ENCODE results near the gene DNPEP. TPM values are rescaled to one million over a fixed set of nuclear protein-coding genes. Genes with fewer than 3 reads are reported as not detected.
"Not testable (repeated sequence)": the region's sequence is repeated elsewhere in the genome, so short reads cannot be mapped to it uniquely, and the experiment has no call there.

Gene DNPEP
- total and polyA plus RNA-seq, 2 donors = 36.9 to 96.8 TPM

GRCh38 chr2:219401606-219402005 is 13.9 kb upstream of the DNPEP start:
- H3K36me3 ChIP-seq (ENCODE audit: insufficient read depth) = no peaks in the 10 kb centered on the region
- H3K4me3 ChIP-seq (ENCODE audit: low read depth, low read length) = no peak overlapping the region
- 91% methylated on average over 8 of the region's 8 CpGs for WGBS
- no peaks in the 10 kb centered on the region for H3K4me1 ChIP-seq (ENCODE audit: insufficient read depth)
- no peak for DNase-seq (ENCODE audit: extremely low spot score)
- H3K27ac ChIP-seq (ENCODE audit: low read depth) = no peak overlapping the region

- 68% methylated on average over 6 of the region's 6 CpGs for WGBS
Observed at GRCh38 chr2:219400562-219400961, 12.8 kb upstream of the DNPEP start.

GRCh38 chr2:219399716-219400478 is 12.2 kb upstream of the DNPEP start:
- no peak overlapping the region for H3K27ac ChIP-seq (ENCODE audit: low read depth)
- no peak overlapping the region for H3K4me3 ChIP-seq (ENCODE audit: low read depth, low read length)
- WGBS = 63% methylated on average over 14 of the region's 14 CpGs
- H3K4me1 ChIP-seq (ENCODE audit: insufficient read depth) = no peaks in the 10 kb centered on the region
- no peaks in the 10 kb centered on the region for H3K36me3 ChIP-seq (ENCODE audit: insufficient read depth)
- DNase-seq (ENCODE audit: extremely low spot score) = no peak

More at GRCh38 chr2:219400562-219400961, 12.8 kb upstream of the DNPEP start:
- Histone ChIP-seq H3K4me1 (ENCODE audit: insufficient read depth) (no peaks in the 10 kb centered on the region), H3K4me3 (ENCODE audit: low read depth, low read length) (no peak overlapping the region), H3K36me3 (ENCODE audit: insufficient read depth) (no peaks in the 10 kb centered on the region), H3K27ac (ENCODE audit: low read depth) (no peak overlapping the region)
- no peak for DNase-seq (ENCODE audit: extremely low spot score)

- H3K36me3 ChIP-seq (ENCODE audit: insufficient read depth) = no peaks in the 10 kb centered on the region
- DNase-seq (ENCODE audit: extremely low spot score) = no peak
- no peak overlapping the region for H3K27ac ChIP-seq (ENCODE audit: low read depth)
- no peak overlapping the region for H3K4me3 ChIP-seq (ENCODE audit: low read depth, low read length)
- no peaks in the 10 kb centered on the region for H3K4me1 ChIP-seq (ENCODE audit: insufficient read depth)
- WGBS = 23% methylated on average over 5 of the region's 5 CpGs
Observed at GRCh38 chr2:219398721-219399363, 11.1 kb upstream of the DNPEP start.

- Histone ChIP-seq H3K36me3 (ENCODE audit: insufficient read depth) (no peaks in the 10 kb centered on the region), H3K27ac (ENCODE audit: low read depth) (no peak overlapping the region), H3K4me1 (ENCODE audit: insufficient read depth) (no peaks in the 10 kb centered on the region), H3K4me3 (ENCODE audit: low read depth, low read length) (no peak overlapping the region)
- 51% methylated on average over 6 of the region's 6 CpGs for WGBS
- no peak for DNase-seq (ENCODE audit: extremely low spot score)
Observed at GRCh38 chr2:219396863-219397457, 9.2 kb upstream of the DNPEP start.

GRCh38 chr2:219395609-219396008 is 7.9 kb upstream of the DNPEP start:
- H3K4me1 ChIP-seq (ENCODE audit: insufficient read depth) = no peaks in the 10 kb centered on the region
- DNase-seq (ENCODE audit: extremely low spot score) = no peak

GRCh38 chr2:219395056-219395455 is 7.3 kb upstream of the DNPEP start:
- not testable (repeated sequence) for H3K27ac ChIP-seq (ENCODE audit: low read depth); H3K36me3 ChIP-seq (ENCODE audit: insufficient read depth); H3K4me1 ChIP-seq (ENCODE audit: insufficient read depth); H3K4me3 ChIP-seq (ENCODE audit: low read depth, low read length); DNase-seq (ENCODE audit: extremely low spot score)
- 95% methylated on average over 9 of the region's 9 CpGs for WGBS

More at GRCh38 chr2:219395609-219396008, 7.9 kb upstream of the DNPEP start:
- Histone ChIP-seq H3K4me3 (ENCODE audit: low read depth, low read length) (no peak overlapping the region), H3K36me3 (ENCODE audit: insufficient read depth) (no peaks in the 10 kb centered on the region), H3K27ac (ENCODE audit: low read depth) (no peak overlapping the region)
- 91% methylated on average over 3 of the region's 3 CpGs for WGBS

- Histone ChIP-seq H3K4me1 (ENCODE audit: insufficient read depth) (no peaks in the 10 kb centered on the region), H3K27ac (ENCODE audit: low read depth) (no peak overlapping the region), H3K36me3 (ENCODE audit: insufficient read depth) (no peaks in the 10 kb centered on the region), H3K4me3 (ENCODE audit: low read depth, low read length) (no peak overlapping the region)
- 88% methylated on average over 9 of the region's 9 CpGs for WGBS
- no peak for DNase-seq (ENCODE audit: extremely low spot score)
Observed at GRCh38 chr2:219392754-219393153, 5.0 kb upstream of the DNPEP start.

GRCh38 chr2:219388907-219389156 is 1.1 kb upstream of the DNPEP start:
- no peak for DNase-seq (ENCODE audit: extremely low spot score)
- WGBS = 44% methylated on average over 6 of the region's 6 CpGs
- Histone ChIP-seq H3K27ac (ENCODE audit: low read depth) (peak overlapping the region; percentile 23), H3K4me1 (ENCODE audit: insufficient read depth) (peaks cover 3% of the 10 kb centered on the region), H3K36me3 (ENCODE audit: insufficient read depth) (no peaks in the 10 kb centered on the region), H3K4me3 (ENCODE audit: low read depth, low read length) (no peak overlapping the region)

GRCh38 chr2:219388121-219388906 is 602 bp upstream of the DNPEP start:
- peak; percentile 90 for DNase-seq (ENCODE audit: extremely low spot score)
- Histone ChIP-seq H3K4me3 (ENCODE audit: low read depth, low read length) (no peak overlapping the region), H3K4me1 (ENCODE audit: insufficient read depth) (peaks cover 3% of the 10 kb centered on the region), H3K27ac (ENCODE audit: low read depth) (peak overlapping the region; percentile 25), H3K36me3 (ENCODE audit: insufficient read depth) (no peaks in the 10 kb centered on the region)
- WGBS = 2% methylated on average over 72 of the region's 78 CpGs

GRCh38 chr2:219386532-219387280 is 1.0 kb downstream of the DNPEP start:
- DNase-seq (ENCODE audit: extremely low spot score) = no peak
- WGBS = 38% methylated on average over 19 of the region's 19 CpGs
- H3K4me3 ChIP-seq (ENCODE audit: low read depth, low read length) = peak overlapping the region; percentile 66
- peaks cover 3% of the 10 kb centered on the region for H3K4me1 ChIP-seq (ENCODE audit: insufficient read depth)
- H3K27ac ChIP-seq (ENCODE audit: low read depth) = peak overlapping the region; percentile 76
- no peaks in the 10 kb centered on the region for H3K36me3 ChIP-seq (ENCODE audit: insufficient read depth)

- Histone ChIP-seq H3K27ac (ENCODE audit: low read depth) (no peak overlapping the region), H3K36me3 (ENCODE audit: insufficient read depth) (no peaks in the 10 kb centered on the region), H3K4me3 (ENCODE audit: low read depth, low read length) (no peak overlapping the region), H3K4me1 (ENCODE audit: insufficient read depth) (peaks cover 3% of the 10 kb centered on the region)
- no peak for DNase-seq (ENCODE audit: extremely low spot score)
- 95% methylated on average over 19 of the region's 19 CpGs for WGBS
Observed at GRCh38 chr2:219385958-219386520, 1.7 kb downstream of the DNPEP start.

GRCh38 chr2:219384859-219385258 is 2.9 kb downstream of the DNPEP start:
- Histone ChIP-seq H3K27ac (ENCODE audit: low read depth) (no peak overlapping the region), H3K4me3 (ENCODE audit: low read depth, low read length) (no peak overlapping the region), H3K4me1 (ENCODE audit: insufficient read depth) (peaks cover 3% of the 10 kb centered on the region), H3K36me3 (ENCODE audit: insufficient read depth) (no peaks in the 10 kb centered on the region)
- no peak for DNase-seq (ENCODE audit: extremely low spot score)
- 38% methylated on average over 2 of the region's 2 CpGs for WGBS
